CD14-positive monocyte (primary cell): Measurements from ENCODE around the gene GMCL1. TPM values are rescaled to one million over a fixed set of nuclear protein-coding genes. Genes with fewer than 3 reads are reported as not detected.
A peak's percentile ranks its signal among the peaks of the same experiment; 100 is the strongest.
"Not testable (repeated sequence)": the region's sequence is repeated elsewhere in the genome, so short reads cannot be mapped to it uniquely, and the experiment has no call there.

Experiments used
- DNase-seq, 3 donors: peaks; one replicate each; pipeline ENCODE4 v3.0.0-alpha.2; 2011 to 2022
- H2AFZ ChIP-seq: 2 replicates; pipeline ENCODE4 v1.6.0; 2012; ENCODE audit warnings: mild to moderate bottlenecking, low read depth, low read length, inconsistent platforms; ENCODE audit not compliant: insufficient read depth, poor library complexity, severe bottlenecking
- H3K27ac ChIP-seq, 2 donors: 1 replicate in 1 of 2; 2 replicates in 1 of 2; pipeline ENCODE4 v1.5.1; 2012 to 2013; ENCODE audit warnings: low read length in 2 of 2, control low read depth in 1 of 2, inconsistent platforms in 1 of 2, low read depth in 1 of 2, mild to moderate bottlenecking in 1 of 2
- H3K27me3 ChIP-seq, 2 donors: one replicate each; pipeline versions ENCODE4 v1.6.0 to v1.6.1; 2011 to 2013; ENCODE audit warnings: low read length in 2 of 2; ENCODE audit not compliant: control insufficient read depth in 2 of 2, insufficient read depth in 2 of 2
- H3K36me3 ChIP-seq, 2 donors: replicated peaks in 1 of 2; 1 replicate in 1 of 2; 2 replicates in 1 of 2; pipeline versions ENCODE4 v1.5.1 to v1.6.1; 2012 to 2013; ENCODE audit warnings: low read length in 2 of 2, control low read depth in 1 of 2, inconsistent platforms in 1 of 2, mild to moderate bottlenecking in 1 of 2; ENCODE audit not compliant: insufficient read depth in 2 of 2, control insufficient read depth in 1 of 2
- H3K4me1 ChIP-seq, 2 donors: 1 replicate in 1 of 2; 2 replicates in 1 of 2; pipeline versions ENCODE4 v1.5.1 to v1.6.1; 2012 to 2013; ENCODE audit warnings: low read length in 2 of 2, control low read depth in 1 of 2, inconsistent platforms in 1 of 2, mild to moderate bottlenecking in 1 of 2, moderate library complexity in 1 of 2; ENCODE audit not compliant: insufficient read depth in 2 of 2, control insufficient read depth in 1 of 2
- H3K4me2 ChIP-seq: replicated peaks from 2 replicates; pipeline ENCODE3; 2012; ENCODE audit warnings: low read length, moderate library complexity, mild to moderate bottlenecking; ENCODE audit not compliant: poor library complexity, severe bottlenecking; ENCODE audit errors: extremely low read depth
- H3K4me3 ChIP-seq, 3 experiments: fragments of 200-600 bp in 1 of 3; sonication (generic) in 1 of 3; replicated peaks in 1 of 3; 1 replicate in 2 of 3; 2 replicates in 1 of 3; pipeline ENCODE4 v1.5.1; 2011 to 2013; ENCODE audit warnings: low read length in 3 of 3, mild to moderate bottlenecking in 3 of 3, control low read depth in 2 of 3, low read depth in 2 of 3, inconsistent platforms in 1 of 3, moderate library complexity in 1 of 3
- H3K79me2 ChIP-seq: 2 replicates; pipeline ENCODE4 v1.6.0; 2012; ENCODE audit warnings: mild to moderate bottlenecking, control low read depth, inconsistent platforms, low read length, moderate library complexity; ENCODE audit not compliant: insufficient read depth
- H3K9ac ChIP-seq: 2 replicates; pipeline ENCODE4 v1.6.0; 2017; ENCODE audit warnings: low read length, mild to moderate bottlenecking; ENCODE audit not compliant: insufficient read depth, poor library complexity, severe bottlenecking
- H3K9me3 ChIP-seq, 2 donors: replicated peaks in 1 of 2; 1 replicate in 1 of 2; 2 replicates in 1 of 2; pipeline versions ENCODE4 v1.5.1 to v1.6.1; 2012 to 2013; ENCODE audit warnings: low read length in 2 of 2, control low read depth in 1 of 2; ENCODE audit not compliant: control insufficient read depth in 1 of 2, insufficient read depth in 1 of 2
- H4K20me1 ChIP-seq: 2 replicates; pipeline ENCODE4 v1.6.0; 2012; ENCODE audit warnings: mild to moderate bottlenecking, low read length, control low read depth, moderate library complexity; ENCODE audit not compliant: insufficient read depth
- H3K27ac Mint-ChIP-seq, 7 donors: one replicate each; pipeline ENCODE4 v1.8.0; 2020; ENCODE audit warnings: mild to moderate bottlenecking in 7 of 7, mixed read lengths in 7 of 7, moderate library complexity in 6 of 7, inconsistent platforms in 2 of 7
- H3K27me3 Mint-ChIP-seq, 3 donors: one replicate each; pipeline ENCODE4 v1.8.0; 2021 to 2022; ENCODE audit warnings: low read depth in 3 of 3, mild to moderate bottlenecking in 3 of 3, mixed read lengths in 3 of 3, moderate library complexity in 3 of 3, inconsistent platforms in 1 of 3
- H3K36me3 Mint-ChIP-seq, 2 donors: one replicate each; pipeline ENCODE4 v1.8.0; 2020; ENCODE audit warnings: mixed read lengths in 2 of 2, inconsistent platforms in 1 of 2, mild to moderate bottlenecking in 1 of 2
- H3K4me1 Mint-ChIP-seq: one replicate; pipeline ENCODE4 v1.8.0; 2020; ENCODE audit warnings: mild to moderate bottlenecking, mixed read lengths
- H3K4me3 Mint-ChIP-seq, 2 donors: one replicate each; pipeline ENCODE4 v1.8.0; 2020; ENCODE audit warnings: mild to moderate bottlenecking in 2 of 2, mixed read lengths in 2 of 2, moderate library complexity in 1 of 2
- H3K9me3 Mint-ChIP-seq, 7 donors: one replicate each; pipeline ENCODE4 v1.8.0; 2020 to 2022; ENCODE audit warnings: mixed read lengths in 7 of 7, mild to moderate bottlenecking in 6 of 7, moderate library complexity in 6 of 7, inconsistent platforms in 2 of 7
- WGBS: methylation state at CpG from one replicate; pipeline ENCODE4 v1.1.5; 2013; ENCODE audit warnings: missing lambda C conversion rate; ENCODE audit not compliant: insufficient coverage; 5-methylcytosine and 5-hydroxymethylcytosine counted together
- intact Hi-C, 2 donors: fragments of 100-400 bp; cut with micrococcal nuclease; formaldehyde crosslinking; loops; one replicate each; pipeline versions ENCODE4 v1.15.0 to v1.15.1; 2023
- polyA plus RNA-seq, 3 donors: library from polyadenylated mRNA; depleted of rRNA in 1 of 3; unstranded in 2 of 3; stranded (reverse) in 1 of 3; fragments of 300-500 nt in 2 of 3; fragments of >200 nt in 1 of 3; fragmentation: Illumina TruSeq in 2 of 3; gene quantifications; 1 replicate in 2 of 3; 2 replicates in 1 of 3; pipeline ENCODE4 v1.2.3, GENCODE V29; 2012 to 2021
- TF ChIP-seq, protein P1 (sequence below): fragments of 200-600 bp; IDR thresholded peaks from one replicate; pipeline ENCODE4 v1.8.0; 2022; ENCODE audit warnings: antibody characterized with exemption, mild to moderate bottlenecking

Gene GMCL1
- polyA plus RNA-seq, 3 donors = 4.4 to 15.1 (median 9.4) TPM

DNA sequence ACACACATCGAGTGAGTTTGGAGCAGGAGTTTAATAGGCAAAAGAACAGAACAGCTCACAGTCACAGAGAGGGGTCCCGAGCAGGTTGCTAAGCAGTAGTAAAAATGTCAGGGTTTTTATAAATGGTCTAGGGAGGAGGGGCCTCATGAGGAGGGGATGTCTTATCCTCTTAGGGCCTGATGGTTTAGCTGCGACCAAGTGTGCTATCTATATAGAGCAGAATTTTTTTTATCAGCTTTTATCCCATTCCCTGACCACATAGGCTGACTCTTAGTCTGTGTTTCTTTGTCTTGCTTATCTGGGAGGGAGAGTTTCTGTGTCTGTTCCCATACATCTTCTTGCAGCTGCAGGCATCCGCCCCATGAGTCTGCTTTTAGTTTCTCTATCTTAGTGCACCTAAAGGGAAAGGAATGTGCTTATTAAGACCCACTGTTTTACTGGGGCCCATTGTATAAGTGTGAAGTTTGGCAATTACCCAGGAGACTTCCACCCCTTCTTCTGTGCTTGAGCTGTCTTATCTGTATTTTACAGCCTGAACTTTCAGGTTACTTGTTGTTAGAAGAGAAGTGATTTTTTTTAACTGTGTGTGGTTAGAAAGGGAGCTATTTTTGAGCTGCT, 30.4 kb upstream of the GMCL1 start:
- H3K4me3 Mint-ChIP-seq = peak overlapping the region; percentile 69 to 73
- Histone ChIP-seq H3K4me3 (no peak overlapping the region), H3K79me2 (no peaks in the 10 kb centered on the region), H3K4me1 (peaks cover 16 to 31% of the 10 kb centered on the region in 2 donors), H3K9me3 (no peaks in the 10 kb centered on the region), H4K20me1 (no peaks in the 10 kb centered on the region), H3K27me3 (no peaks in the 10 kb centered on the region), H3K27ac (no peak overlapping the region), H3K9ac (no peak overlapping the region), H3K36me3 (peaks cover 0 to 43% of the 10 kb centered on the region in 2 donors), H3K4me2 (peak overlapping the region; percentile 37), H2AFZ (no peak overlapping the region)
- no peak for DNase-seq
- H3K36me3 Mint-ChIP-seq = peaks cover 28 to 32% of the 10 kb centered on the region in 2 donors
- WGBS = 6% methylated on average over 2 of the region's 4 CpGs
- peak overlapping the region in 3 of 7 donors; percentile 14 to 67 (median 33) for H3K27ac Mint-ChIP-seq
- intact Hi-C loops = loop anchor here in 1 of 2 donors (10.0 kb wide), 1 partner anchor 54 kb away; the partner anchor contains the start of gene ANXA4
- TF ChIP-seq, protein P1, sequence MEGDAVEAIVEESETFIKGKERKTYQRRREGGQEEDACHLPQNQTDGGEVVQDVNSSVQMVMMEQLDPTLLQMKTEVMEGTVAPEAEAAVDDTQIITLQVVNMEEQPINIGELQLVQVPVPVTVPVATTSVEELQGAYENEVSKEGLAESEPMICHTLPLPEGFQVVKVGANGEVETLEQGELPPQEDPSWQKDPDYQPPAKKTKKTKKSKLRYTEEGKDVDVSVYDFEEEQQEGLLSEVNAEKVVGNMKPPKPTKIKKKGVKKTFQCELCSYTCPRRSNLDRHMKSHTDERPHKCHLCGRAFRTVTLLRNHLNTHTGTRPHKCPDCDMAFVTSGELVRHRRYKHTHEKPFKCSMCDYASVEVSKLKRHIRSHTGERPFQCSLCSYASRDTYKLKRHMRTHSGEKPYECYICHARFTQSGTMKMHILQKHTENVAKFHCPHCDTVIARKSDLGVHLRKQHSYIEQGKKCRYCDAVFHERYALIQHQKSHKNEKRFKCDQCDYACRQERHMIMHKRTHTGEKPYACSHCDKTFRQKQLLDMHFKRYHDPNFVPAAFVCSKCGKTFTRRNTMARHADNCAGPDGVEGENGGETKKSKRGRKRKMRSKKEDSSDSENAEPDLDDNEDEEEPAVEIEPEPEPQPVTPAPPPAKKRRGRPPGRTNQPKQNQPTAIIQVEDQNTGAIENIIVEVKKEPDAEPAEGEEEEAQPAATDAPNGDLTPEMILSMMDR = no peak
- peaks cover 44% of the 10 kb centered on the region for H3K4me1 Mint-ChIP-seq
- H3K27me3 Mint-ChIP-seq = peaks cover 0 to 2% (median 0%) of the 10 kb centered on the region in 3 donors
- H3K9me3 Mint-ChIP-seq = peaks cover 0 to 2% (median 0%) of the 10 kb centered on the region in 7 donors

DNA sequence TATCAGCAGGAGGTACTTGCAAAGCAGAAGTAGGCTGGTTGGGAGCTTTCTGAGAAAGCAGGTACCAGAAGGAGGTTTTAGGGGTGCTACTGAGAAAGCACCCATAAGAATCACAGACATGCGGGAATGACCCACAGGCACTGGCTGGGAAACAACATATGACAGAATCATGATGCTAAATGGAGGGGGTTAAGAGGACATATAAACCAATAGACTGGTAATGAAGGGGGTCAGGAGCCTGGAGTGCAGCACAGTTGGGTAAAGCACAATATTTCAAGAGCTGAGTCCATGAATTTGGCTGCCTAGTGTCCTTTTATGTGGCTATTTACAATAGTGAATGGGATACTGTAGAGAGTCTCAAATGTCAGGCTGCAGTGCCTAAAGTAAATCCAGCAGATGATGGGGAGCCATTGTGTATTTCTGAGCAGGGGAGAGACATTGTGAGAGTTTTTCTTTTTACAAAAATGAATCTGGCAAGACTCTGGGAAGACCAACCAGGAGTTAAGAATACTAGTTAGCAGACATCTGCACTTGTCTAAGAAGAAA, 27.6 kb upstream of the GMCL1 start:
- TF ChIP-seq, protein P1 = no peak
- peaks cover 52% of the 10 kb centered on the region for H3K4me1 Mint-ChIP-seq
- WGBS = 100% methylated on average over 1 of the region's 1 CpG
- Histone ChIP-seq H3K9ac (no peak overlapping the region), H3K27me3 (no peaks in the 10 kb centered on the region), H3K9me3 (no peaks in the 10 kb centered on the region), H3K27ac (no peak overlapping the region), H3K4me3 (no peak overlapping the region), H3K4me1 (peaks cover 24 to 39% of the 10 kb centered on the region in 2 donors), H3K36me3 (peaks cover 10 to 39% of the 10 kb centered on the region in 2 donors), H3K4me2 (no peak overlapping the region), H4K20me1 (no peaks in the 10 kb centered on the region), H3K79me2 (no peaks in the 10 kb centered on the region), H2AFZ (no peak overlapping the region)
- no peak for DNase-seq
- H3K36me3 Mint-ChIP-seq = peaks cover 38 to 45% of the 10 kb centered on the region in 2 donors
- peak overlapping the region in 1 of 7 donors; percentile 74 for H3K27ac Mint-ChIP-seq
- intact Hi-C loops = no loop called here
- H3K27me3 Mint-ChIP-seq = no peaks in the 10 kb centered on the region
- peaks cover 0 to 2% (median 0%) of the 10 kb centered on the region in 7 donors for H3K9me3 Mint-ChIP-seq
- H3K4me3 Mint-ChIP-seq = no peak overlapping the region

DNA sequence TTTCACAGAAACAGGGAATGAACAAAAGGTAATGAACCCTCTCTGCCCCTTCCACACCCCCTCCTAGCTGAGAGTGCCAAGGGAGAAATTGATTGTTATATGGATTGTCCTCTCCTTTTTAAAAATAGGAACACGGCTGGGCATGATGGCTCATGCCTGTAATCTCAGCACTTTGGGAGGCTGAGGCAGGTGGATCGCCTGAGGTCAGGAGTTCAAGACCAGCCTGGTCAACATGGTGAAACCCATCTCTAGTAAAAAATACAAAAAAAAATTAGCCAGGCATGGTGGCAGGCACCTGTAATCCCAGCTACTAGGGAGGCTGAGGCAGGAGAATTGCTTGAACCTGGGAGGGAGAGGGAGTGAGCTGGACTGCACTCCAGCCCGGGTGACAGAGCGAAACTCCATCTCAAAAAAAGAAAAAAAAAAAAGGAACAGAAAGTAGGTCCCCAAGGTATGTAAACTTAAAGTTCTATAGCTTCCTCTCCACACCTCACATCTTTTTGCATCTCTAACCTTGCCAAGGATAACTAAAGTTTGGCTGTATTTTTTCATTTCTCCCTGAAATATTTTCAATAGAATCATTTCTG, 26.6 kb upstream of the GMCL1 start:
- Mint-ChIP-seq H3K36me3 (peaks cover 42 to 54% of the 10 kb centered on the region in 2 donors), H3K4me1 (peaks cover 46% of the 10 kb centered on the region), H3K27ac (peak overlapping the region in 4 of 7 donors; percentile 21 to 57 (median 36))
- H3K27me3 Mint-ChIP-seq, intact Hi-C loops, H3K4me3 ChIP-seq, H2AFZ ChIP-seq, H3K9me3 ChIP-seq, H3K27me3 ChIP-seq, H3K9ac ChIP-seq, H3K27ac ChIP-seq, H4K20me1 ChIP-seq, H3K4me3 Mint-ChIP-seq, H3K79me2 ChIP-seq, H3K9me3 Mint-ChIP-seq, H3K4me2 ChIP-seq: not testable (repeated sequence)
- DNase-seq = peak in 1 of 3 donors; percentile 7
- WGBS = no CpG with 5 or more reads among the region's 4 CpGs
- H3K4me1 ChIP-seq = peaks cover 24 to 36% of the 10 kb centered on the region in 2 donors
- H3K36me3 ChIP-seq = peaks cover 17 to 46% of the 10 kb centered on the region in 2 donors
